Bone marrow (tissue), 2 donors: ENCODE data around the gene PSTK.

ENCODE experiments used
- DNase-seq, 2 donors: peaks; one replicate each; lab custom pipeline; 2025; lab: John Stamatoyannopoulos, UW

The PSTK gene, protein sequence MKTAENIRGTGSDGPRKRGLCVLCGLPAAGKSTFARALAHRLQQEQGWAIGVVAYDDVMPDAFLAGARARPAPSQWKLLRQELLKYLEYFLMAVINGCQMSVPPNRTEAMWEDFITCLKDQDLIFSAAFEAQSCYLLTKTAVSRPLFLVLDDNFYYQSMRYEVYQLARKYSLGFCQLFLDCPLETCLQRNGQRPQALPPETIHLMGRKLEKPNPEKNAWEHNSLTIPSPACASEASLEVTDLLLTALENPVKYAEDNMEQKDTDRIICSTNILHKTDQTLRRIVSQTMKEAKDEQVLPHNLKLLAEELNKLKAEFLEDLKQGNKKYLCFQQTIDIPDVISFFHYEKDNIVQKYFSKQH

DNA sequence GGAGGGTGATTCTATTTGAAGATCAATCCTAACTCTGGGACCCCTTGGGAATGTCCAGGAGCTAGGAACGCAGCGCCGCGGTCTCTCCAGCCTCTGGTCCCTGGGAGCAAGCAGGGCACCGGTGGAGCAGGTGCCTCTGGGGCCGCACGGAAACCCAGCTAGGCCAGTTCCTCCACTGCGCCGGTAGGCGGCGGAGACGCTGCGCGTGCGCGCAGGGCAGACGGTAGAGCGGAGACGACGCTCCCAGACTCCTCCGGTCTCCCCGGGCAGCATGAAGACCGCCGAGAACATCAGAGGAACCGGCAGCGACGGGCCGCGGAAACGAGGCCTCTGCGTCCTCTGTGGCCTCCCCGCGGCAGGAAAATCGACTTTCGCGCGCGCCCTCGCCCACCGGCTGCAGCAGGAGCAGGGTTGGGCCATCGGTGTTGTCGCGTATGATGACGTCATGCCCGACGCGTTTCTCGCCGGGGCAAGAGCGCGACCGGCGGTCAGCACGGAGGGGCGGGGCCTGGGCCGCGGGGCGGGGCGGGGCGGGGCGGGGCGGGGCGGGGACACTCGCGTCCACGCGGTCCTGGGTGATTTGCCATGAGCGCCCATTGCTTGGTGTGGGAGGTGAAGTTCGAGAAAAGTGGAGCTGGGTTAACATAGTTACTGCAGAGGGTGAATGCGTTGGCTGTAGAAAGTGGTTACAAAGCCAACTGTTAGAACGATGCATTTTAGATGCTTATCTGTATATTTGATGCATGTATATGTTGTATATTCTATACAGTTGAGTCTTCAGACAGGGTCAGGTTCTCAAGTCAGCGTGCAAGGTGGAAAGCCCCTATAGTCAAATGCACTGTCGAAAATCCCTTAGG is at the start of gene PSTK:
TSS of gene PSTK (plus strand) at position 193 of the 857 bp plus-strand sequence. CDS start at position 272, 79 bp downstream.
- DNase-seq = peak; percentile 81 to 93

DNA sequence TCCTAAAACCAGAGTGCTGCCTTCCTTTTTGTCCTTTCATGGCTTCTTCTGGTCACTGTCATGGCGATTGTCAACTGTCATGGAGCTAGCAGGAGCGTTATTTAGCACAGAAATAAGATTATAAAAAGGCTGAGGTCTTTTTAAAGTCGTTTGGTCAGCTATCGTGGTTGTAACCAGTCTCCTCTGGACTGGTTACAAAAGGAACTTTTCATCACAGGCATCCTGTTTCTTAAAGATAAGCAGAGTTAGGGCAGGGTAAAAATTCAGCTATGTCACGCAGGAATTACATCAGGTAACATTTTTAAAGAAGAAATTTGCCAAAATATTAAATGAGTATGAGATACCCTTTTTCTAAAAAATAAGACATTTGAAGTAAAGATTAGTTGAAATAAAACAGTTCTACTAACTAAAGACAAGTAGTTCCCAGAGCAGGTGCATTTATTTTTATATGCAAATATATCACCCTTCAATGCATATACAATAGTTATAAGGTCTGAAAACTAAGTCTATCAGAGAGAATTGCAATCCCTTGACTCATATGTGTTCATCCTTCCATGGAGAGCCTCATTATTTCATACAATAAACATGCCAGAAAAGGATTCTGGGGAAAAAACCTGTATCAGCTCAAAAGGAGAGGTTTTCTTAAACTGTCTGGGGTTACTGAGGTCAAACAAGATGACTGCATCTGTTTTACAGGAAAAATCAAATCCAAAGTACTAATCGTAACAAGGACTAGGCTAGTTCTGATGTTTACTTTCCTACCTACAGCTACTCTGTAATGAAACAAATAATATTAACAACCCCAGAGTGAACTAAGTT is 48.9 kb upstream of the PSTK start:
- no peak for DNase-seq

DNA sequence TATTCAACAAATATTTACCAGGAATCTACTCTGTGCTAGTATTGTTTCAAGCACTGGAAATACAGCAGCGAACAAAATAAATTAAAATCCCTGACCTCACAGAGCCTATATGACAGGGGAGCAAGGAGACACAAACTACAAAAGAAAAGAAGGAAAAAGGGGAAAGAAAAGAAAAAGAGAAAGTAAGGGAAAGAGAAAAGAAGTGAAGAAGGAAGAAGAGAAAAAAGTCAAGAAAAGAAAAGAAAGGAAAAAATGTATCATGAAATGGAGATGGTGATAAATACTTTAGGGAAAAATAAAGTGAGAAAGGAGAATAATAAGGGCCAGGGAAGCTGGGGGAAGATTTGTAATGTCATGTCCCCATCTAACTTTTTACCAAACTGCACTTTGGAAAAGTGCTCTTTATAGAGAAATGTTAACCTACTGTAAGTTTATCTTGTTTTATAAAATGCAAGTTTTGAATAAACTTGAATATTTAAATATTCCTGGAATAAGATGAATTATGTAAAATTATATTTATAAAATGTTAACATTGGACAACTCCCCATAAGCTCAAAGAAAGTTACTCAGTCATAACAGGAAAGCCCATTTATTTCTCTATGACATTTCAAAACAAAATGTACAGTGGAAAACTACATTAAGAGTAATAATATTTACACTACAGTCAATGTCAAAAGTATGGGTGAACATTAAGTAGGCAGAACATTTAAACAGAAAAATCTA is 40.9 kb upstream of the PSTK start:
- no peak for DNase-seq

DNA sequence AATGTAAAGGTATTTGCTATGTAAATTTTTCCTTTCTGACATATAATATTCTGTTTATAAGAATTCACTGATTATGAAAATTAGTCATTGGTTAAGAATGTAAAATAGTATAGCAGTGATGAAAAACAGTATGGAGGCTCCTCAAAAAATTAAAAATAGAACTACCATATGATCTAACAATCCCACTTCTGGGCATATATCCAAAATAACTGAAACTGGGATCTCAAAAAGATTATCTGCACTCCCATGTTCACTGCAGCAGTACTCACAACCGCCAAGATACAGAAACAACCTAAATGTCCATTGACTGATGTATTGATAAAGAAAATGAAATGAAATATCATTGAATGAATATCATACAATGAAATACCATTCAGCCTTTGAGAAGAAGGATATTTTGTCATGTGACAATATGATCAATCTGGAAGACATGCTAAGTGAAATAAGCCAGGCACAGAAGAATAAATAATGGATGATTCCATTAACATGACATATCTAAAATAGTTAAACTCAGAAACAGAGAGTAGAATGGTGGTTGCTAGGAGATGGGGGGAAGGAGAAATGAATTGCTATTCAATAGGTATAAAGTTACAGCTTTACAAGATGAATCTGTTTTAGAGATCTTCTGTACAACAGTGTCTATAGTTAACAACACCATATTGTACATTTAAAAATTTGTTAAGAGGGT is 40.2 kb upstream of the PSTK start:
- DNase-seq = no peak

- DNase-seq = no peak
Measured at GRCh38 chr10:122949296-122949695, 30.9 kb upstream of the PSTK start.

DNA sequence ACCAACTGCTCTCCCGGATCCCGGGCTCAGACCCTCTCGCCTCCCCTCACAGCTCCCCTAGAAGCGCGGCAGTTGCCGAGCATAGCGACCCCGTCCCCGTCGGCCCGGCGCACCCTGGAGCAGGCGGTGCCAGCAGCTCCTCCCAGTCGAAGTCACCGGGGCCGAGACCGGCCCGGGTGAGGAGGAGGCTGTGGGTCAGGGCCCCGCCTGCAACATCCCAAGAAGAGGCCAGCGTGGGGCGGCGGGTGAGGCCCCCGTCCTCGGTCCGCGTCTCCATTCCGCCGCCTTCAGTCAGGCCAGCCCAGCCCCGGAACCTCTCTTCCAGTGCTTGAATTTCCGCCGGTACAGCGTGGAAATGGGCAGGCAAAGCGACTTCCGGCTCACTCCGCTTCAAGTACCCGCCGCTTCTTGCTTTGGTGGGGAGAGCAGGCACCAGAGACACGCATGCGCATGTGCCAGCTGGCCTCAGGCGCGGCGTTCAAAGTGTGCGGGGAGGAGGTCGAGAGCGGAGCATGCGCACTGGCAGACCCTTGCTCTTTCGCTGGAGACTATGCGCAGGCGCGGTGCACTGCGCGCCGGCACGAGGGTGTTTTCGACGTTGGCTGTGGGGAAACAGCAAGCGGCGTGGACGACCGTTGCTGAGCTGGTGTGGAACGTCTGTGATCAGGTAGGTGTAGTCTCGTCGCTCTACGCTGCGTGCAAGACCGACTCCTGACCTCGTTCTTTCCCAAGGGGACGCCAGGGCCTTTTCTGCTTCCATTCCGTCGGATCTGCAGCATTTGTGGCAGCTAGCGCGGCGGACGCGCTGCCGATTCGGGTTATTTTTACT is 26.1 kb upstream of the PSTK start, which contains the start of gene C10orf88:
TSS of gene C10orf88 (minus strand) at position 326 of the 829 bp plus-strand sequence. CDS start at position 277, 49 bp downstream.
- peak; percentile 88 to 94 for DNase-seq

DNA sequence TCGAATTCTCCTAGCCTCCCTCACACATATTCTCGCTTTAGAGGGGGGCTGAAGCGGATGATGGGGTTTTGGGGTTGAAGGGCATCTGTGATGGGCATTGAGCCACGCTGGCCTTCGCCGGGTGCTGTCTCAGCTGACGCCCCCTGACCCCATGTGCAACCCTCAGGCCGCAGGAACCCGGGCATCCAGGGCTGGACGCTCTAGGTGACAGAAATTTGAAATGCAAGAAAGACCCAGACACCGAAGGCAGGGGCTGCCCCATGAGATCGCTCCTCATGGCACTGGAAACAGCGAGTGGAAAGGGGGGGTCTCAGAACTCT is 25.5 kb upstream of the PSTK start:
- no peak for DNase-seq

GRCh38 chr10:122955892-122956291 is 24.3 kb upstream of the PSTK start:
- DNase-seq = no peak

GRCh38 chr10:122957474-122957873 is 22.7 kb upstream of the PSTK start:
- no peak for DNase-seq

DNA sequence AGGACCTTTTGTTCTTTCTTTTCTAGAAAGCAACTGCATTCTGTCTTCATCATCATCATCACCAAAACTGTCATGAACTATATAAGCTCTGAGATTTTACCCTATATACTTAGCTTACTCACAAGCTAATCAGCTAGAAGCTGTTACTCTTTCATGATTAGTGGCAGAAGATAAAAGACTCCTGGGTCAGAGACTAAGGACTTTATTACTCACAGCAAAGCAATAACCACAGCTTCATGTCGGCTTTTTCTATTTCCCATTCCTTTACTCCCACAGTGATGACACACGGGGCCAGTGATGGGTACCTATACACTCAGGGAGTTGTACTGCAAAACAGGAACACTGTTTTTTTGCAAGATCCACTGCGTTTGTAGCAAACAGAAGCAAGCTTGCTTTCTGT is 17.8 kb upstream of the PSTK start:
- no peak for DNase-seq

GRCh38 chr10:122966879-122967278 is 13.3 kb upstream of the PSTK start:
- DNase-seq = no peak

DNA sequence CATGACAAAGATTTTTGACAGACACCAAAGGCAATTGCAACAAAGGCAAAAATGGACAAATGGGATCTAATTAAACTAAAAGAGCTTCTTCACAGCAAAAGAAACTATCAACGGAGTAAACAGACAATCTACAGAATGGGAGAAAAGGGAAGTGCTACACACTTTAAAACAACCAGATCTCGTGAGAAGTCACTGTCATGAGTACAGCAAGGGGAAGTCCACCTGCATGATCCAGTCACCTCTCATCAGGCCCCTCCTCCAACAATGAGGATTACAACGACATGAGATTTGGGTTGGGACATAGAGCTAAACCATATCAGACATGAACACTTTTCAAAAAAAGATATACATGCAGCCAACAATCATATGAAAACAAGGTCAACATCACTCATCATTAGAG is 11.5 kb upstream of the PSTK start:
- no peak for DNase-seq

DNA sequence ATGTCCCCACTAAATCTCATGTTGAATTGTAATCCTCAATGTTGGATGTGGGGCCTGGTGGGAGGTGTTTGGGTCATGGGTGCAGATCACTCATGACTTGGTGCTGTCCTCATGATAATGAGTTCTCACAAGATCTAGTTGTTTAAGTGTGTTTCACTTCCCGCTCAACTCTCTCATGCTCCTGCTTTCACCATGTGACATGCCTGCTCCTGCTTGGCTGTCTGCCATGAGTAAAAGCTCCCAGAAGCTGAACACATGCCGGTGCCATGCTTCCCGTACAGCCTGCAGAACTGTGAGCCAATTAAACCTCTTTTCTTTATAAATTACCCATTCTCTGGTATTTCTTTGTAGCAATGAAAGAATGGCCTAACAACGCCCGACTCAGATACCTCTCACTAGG is 6.2 kb upstream of the PSTK start:
- no peak for DNase-seq

DNA sequence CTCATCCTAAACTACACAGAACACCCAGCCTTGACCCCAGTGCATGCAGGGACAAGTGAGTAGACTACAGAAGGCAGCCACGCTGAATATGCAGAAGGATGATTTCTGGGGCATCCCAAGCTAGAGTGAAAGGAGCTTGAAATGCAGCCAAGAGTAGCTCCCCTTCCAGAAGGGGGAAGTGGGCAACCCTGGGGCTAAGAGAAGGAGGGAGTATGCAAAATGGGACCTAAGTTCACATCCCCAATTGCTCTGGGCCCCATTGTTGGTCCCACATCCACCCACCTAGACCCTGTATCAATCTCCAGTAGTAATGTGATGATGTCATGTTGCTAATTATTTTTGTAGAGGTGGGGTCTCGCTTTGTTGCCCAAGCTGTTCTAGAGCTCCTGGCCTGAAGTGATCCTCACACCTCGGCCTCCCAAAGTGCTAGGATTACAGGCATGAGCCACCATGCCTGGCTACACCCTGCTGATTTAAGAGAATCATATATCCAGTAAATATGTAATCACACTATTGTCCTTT is 5.6 kb upstream of the PSTK start:
- DNase-seq = no peak

DNA sequence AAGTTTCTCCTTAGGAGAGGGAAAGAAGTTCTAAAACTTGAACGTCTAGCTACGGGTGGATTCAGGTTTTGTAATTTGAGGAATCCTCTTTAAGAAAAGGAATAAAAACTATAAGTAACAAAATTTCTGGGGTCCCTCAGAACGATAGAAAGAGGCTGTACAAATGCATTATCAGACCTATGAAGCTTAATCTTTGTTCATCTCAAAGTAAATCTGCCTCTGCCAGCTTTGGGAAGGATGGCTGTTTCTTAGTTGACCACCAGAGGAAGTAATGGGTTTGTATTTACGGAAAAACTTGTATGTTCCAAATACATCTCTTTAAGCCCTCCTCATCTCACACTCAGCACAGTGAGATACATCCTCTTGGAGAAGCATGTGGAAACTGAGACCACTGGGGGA is 864 bp downstream of the PSTK start:
- peak in 1 of 2 donors; percentile 4 for DNase-seq

DNA sequence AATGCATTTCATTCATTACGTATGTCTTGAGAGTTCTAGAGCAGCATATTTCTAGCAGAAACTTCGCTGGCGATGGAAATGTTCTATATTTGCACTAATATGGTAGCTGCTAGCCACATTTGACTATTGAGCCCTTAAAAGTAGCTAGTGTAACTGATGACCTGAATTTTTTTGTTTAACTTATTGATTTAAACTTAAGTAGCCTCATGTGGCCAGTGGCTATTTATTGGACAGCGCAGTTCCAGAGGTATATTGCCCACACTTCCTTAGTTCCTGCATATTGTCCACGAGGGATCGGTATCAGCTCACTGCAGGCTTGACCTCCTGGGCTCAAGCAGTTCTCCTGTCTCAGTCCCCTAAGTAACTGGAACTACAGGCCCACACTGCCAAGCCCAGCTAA is 3.7 kb downstream of the PSTK start:
- no peak for DNase-seq

GRCh38 chr10:122984708-122985107 is 4.5 kb downstream of the PSTK start:
- no peak for DNase-seq

DNA sequence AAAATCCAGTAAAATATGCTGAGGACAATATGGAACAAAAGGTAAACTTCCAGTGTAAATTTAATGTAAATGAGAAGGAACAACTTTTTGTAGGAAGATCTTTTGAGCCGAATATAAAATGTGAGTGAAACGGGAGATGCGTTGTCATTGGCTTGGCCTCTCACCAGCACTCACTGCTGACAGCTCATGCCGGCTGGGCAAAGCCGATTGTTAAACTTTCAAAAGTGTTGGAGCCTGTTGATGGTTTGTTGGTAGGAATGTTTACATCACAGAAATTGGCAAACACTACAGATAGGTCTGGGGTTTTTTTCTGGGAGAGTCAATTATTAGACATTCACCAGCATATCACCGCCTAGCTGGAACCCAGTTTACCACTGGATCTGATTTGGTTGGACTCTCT is 6.1 kb downstream of the PSTK start:
- DNase-seq = no peak

- DNase-seq = no peak
Measured at GRCh38 chr10:122988501-122988900, 8.3 kb downstream of the PSTK start.

GRCh38 chr10:122990278-122990677 is 10.1 kb downstream of the PSTK start:
- DNase-seq = no peak
